Breast epithelium (tissue), 4 donors: ENCODE measurements around the gene ACOT12. TPM values are rescaled to one million over a fixed set of nuclear protein-coding genes. Genes with fewer than 3 reads are reported as not detected.

Experiments used
- DNase-seq, 2 donors: peaks; one replicate each; pipeline ENCODE4 v3.0.0-alpha.2; 2019; ENCODE audit warnings: low spot score in 2 of 2
- H3K27ac ChIP-seq, 2 donors: fragments of 200-600 bp; sonication (generic) in 1 of 2; one replicate each; pipeline ENCODE4 v1.5.1; 2016 to 2019; ENCODE audit warnings: mild to moderate bottlenecking in 1 of 2
- H3K27me3 ChIP-seq, 2 donors: fragments of 200-600 bp; sonication (generic) in 1 of 2; one replicate each; pipeline versions ENCODE4 v1.5.1 to v1.6.0; 2017 to 2019; ENCODE audit warnings: control low read depth in 1 of 2, mild to moderate bottlenecking in 1 of 2
- H3K36me3 ChIP-seq: fragments of 200-600 bp; one replicate; pipeline ENCODE4 v1.5.1; 2019
- H3K4me1 ChIP-seq, 2 donors: fragments of 200-600 bp; sonication (generic); one replicate each; pipeline ENCODE4 v1.5.1; 2016 to 2019; ENCODE audit warnings: control low read depth in 1 of 2
- H3K4me3 ChIP-seq, 3 donors: fragments of 200-600 bp; sonication (generic); 1 replicate in 2 of 3; 2 replicates in 1 of 3; pipeline ENCODE4 v1.5.1; 2016 to 2019; ENCODE audit warnings: mild to moderate bottlenecking in 3 of 3, moderate library complexity in 2 of 3
- H3K9me3 ChIP-seq, 2 donors: fragments of 200-600 bp; sonication (generic) in 1 of 2; one replicate each; pipeline ENCODE4 v1.5.1; 2016 to 2019; ENCODE audit warnings: control low read depth in 1 of 2
- POLR2A ChIP-seq: fragments of 450-650 bp; IDR thresholded peaks from one replicate; pipeline ENCODE4 v1.6.1; 2016; ENCODE audit warnings: antibody characterized with exemption, mild to moderate bottlenecking, moderate library complexity
- POLR2AphosphoS5 ChIP-seq, 3 donors: sonication (generic); formaldehyde crosslinking; IDR thresholded peaks; one replicate each; pipeline ENCODE4 v1.6.1; 2017; ENCODE audit warnings: antibody characterized with exemption in 3 of 3
- intact Hi-C: fragments of 100-400 bp; cut with DNase I; formaldehyde crosslinking; loops from one replicate; pipeline ENCODE4 v1.15.1; 2023; ENCODE audit warnings: low total_unique reads
- total RNA-seq, 3 donors: library from RNA; depleted of rRNA; stranded (reverse); fragments of >200 nt; gene quantifications; one replicate each; pipeline ENCODE4 v1.1.0, GENCODE V29; 2016
- TF ChIP-seq, protein P1 (sequence below), 3 donors: fragments of 450-650 bp; IDR thresholded peaks; one replicate each; pipeline ENCODE4 v1.5.1; 2016 to 2017; ENCODE audit warnings: antibody characterized with exemption in 3 of 3, mild to moderate bottlenecking in 3 of 3, moderate library complexity in 3 of 3

ACOT12 gene
- total RNA-seq, 3 donors from 2014 or later: not detected

DNA sequence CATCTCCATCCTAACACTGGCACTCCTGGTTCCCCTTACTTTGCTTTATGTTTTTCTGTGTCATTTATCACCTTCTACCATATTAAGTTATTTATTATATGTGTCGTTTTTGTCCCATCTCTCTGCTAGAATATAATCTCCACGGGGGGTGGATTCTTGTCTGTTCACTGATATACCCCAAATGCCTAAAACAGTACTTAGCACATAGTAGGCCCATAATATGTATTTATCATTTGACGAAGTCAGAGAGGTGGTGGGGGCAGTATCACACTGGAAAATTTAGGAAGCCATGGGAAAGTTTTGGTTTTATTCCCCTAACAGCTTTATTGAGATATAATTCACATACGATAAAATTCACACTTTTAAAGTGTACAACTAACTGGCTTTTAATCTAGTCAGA is 78.1 kb downstream of the ACOT12 start:
- no peak for DNase-seq
- intact Hi-C loops: no loop called here

DNA sequence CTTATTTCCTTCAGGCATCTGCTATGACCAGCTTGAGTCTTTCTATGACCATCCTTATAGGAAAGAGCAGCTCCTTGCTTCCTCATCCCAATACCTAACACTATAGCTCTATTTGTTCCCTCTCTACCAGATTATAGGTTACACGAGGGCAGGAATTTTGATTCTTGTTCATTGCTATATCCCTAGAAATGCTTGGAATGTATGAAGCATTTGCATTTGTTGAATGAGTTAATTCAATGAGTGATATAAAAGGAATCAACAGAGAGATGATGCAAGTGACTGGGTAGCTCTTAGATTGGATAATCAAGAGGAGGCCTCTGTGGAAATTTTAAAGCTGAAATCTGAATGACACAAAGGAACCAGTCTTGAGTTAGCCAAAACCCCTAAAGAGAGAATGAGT is 78.6 kb downstream of the ACOT12 start:
- Histone ChIP-seq H3K4me1 (no peaks in the 10 kb centered on the region), H3K9me3 (no peaks in the 10 kb centered on the region), H3K4me3 (no peak overlapping the region), H3K36me3 (no peaks in the 10 kb centered on the region), H3K27ac (no peak overlapping the region), H3K27me3 (no peaks in the 10 kb centered on the region)
- no peak for DNase-seq
- intact Hi-C loops: no loop called here
- TF ChIP-seq POLR2AphosphoS5 (IDR thresholded peaks at IDR 0.05): no peak
- TF ChIP-seq, protein P1, sequence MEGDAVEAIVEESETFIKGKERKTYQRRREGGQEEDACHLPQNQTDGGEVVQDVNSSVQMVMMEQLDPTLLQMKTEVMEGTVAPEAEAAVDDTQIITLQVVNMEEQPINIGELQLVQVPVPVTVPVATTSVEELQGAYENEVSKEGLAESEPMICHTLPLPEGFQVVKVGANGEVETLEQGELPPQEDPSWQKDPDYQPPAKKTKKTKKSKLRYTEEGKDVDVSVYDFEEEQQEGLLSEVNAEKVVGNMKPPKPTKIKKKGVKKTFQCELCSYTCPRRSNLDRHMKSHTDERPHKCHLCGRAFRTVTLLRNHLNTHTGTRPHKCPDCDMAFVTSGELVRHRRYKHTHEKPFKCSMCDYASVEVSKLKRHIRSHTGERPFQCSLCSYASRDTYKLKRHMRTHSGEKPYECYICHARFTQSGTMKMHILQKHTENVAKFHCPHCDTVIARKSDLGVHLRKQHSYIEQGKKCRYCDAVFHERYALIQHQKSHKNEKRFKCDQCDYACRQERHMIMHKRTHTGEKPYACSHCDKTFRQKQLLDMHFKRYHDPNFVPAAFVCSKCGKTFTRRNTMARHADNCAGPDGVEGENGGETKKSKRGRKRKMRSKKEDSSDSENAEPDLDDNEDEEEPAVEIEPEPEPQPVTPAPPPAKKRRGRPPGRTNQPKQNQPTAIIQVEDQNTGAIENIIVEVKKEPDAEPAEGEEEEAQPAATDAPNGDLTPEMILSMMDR (IDR thresholded peaks at IDR 0.05): no peak
- no peak for TF ChIP-seq POLR2A

More for the DNA sequence above, 78.1 kb downstream of the ACOT12 start:
- Histone ChIP-seq H3K9me3 (no peaks in the 10 kb centered on the region), H3K27me3 (no peaks in the 10 kb centered on the region), H3K36me3 (no peaks in the 10 kb centered on the region), H3K4me3 (no peak overlapping the region), H3K4me1 (no peaks in the 10 kb centered on the region), H3K27ac (no peak overlapping the region)
- TF ChIP-seq POLR2AphosphoS5 (IDR thresholded peaks at IDR 0.05) (no peak), POLR2A (no peak)
- TF ChIP-seq, protein P1 (IDR thresholded peaks at IDR 0.05): no peak

GRCh38 chr5:81314581-81314980 is 79.4 kb downstream of the ACOT12 start:
- no peaks in the 10 kb centered on the region for H3K4me1 ChIP-seq
- no peaks in the 10 kb centered on the region for H3K9me3 ChIP-seq
- no peak overlapping the region for H3K4me3 ChIP-seq
- H3K36me3 ChIP-seq: no peaks in the 10 kb centered on the region
- H3K27ac ChIP-seq: no peak overlapping the region
- no peak for DNase-seq
- TF ChIP-seq POLR2A (no peak), POLR2AphosphoS5 (IDR thresholded peaks at IDR 0.05) (no peak)
- TF ChIP-seq, protein P1 (IDR thresholded peaks at IDR 0.05): no peak
- intact Hi-C loops: no loop called here
- H3K27me3 ChIP-seq: no peaks in the 10 kb centered on the region

DNA sequence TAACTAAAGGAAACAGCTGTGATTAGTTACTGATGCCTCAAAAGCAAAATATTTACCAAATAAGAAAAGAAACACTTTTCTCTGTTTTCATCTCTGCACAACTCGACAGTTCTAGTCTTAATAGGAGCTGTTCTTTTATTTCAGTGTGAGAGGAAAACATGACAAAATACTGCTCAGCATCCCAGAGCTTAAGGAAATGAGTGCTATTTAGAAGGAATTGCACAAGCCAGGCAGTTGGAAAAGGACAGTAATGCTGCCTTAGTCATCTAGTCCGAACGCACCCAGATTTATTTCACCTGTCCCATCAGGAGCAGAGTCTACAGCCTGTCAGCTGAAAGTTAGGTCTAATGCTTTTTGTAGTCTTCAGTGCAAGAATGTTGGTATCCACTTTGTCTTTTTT is 80.2 kb downstream of the ACOT12 start:
- Histone ChIP-seq H3K27me3 (no peaks in the 10 kb centered on the region), H3K4me3 (no peak overlapping the region), H3K4me1 (no peaks in the 10 kb centered on the region), H3K36me3 (no peaks in the 10 kb centered on the region), H3K9me3 (no peaks in the 10 kb centered on the region), H3K27ac (no peak overlapping the region)
- no peak for DNase-seq
- TF ChIP-seq POLR2A (no peak), POLR2AphosphoS5 (IDR thresholded peaks at IDR 0.05) (no peak)
- TF ChIP-seq, protein P1 (IDR thresholded peaks at IDR 0.05): no peak
- intact Hi-C loops: no loop called here

DNA sequence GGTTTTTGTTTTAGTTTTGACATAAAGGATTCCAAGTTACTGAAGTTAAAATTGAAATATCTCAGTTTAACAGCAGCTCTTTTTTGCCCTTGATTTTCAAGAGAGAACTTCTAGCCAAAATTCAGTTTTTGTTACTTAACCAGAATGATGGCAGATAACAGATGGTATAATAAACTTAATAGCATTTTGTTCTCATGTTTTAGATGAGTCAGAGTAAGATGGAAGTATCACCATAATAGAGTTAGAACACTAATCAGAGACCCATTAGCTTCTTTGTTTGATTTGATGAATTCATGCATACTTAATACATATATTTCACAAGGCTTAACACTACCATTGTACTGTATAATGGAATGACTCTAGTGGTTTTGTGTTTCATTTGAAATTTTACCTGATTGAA is 80.7 kb downstream of the ACOT12 start:
- no peak for DNase-seq
- Histone ChIP-seq H3K4me1 (no peaks in the 10 kb centered on the region), H3K4me3 (no peak overlapping the region), H3K9me3 (no peaks in the 10 kb centered on the region), H3K27me3 (no peaks in the 10 kb centered on the region), H3K36me3 (no peaks in the 10 kb centered on the region), H3K27ac (no peak overlapping the region)
- intact Hi-C loops: no loop called here
- TF ChIP-seq POLR2AphosphoS5 (IDR thresholded peaks at IDR 0.05): no peak
- TF ChIP-seq, protein P1 (IDR thresholded peaks at IDR 0.05): no peak
- TF ChIP-seq POLR2A: no peak
